GM19351 (cell line): ENCODE results near the gene KRTAP22-1.

Experiments
- ATAC-seq: cut with Tn5 transposase; IDR thresholded peaks from one replicate; pipeline ENCODE4 v1.9.1; 2021; ENCODE audit warnings: mild to moderate bottlenecking, moderate library complexity; ENCODE audit not compliant: unreplicated experiment

KRTAP22-1 gene

DNA sequence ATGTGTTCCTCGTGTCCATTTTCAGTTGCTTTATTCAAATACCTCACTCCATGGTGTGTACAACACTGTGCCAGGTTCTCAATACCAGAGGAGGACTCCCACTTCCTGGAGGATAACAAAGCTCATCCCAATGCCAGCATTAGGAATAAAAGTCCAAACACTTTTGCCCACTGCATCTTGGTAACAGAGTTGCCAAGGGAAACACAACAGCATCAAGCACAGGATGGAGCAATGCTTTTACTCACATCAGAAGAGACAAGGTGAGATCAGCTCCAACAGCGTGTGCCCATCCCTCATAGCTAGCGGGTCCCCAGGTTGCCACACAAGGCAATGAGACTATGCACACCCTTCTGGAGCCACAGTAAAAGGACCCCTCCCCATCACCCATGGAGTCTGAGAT is 22.5 kb downstream of the KRTAP22-1 start:
- ATAC-seq = no peak

DNA sequence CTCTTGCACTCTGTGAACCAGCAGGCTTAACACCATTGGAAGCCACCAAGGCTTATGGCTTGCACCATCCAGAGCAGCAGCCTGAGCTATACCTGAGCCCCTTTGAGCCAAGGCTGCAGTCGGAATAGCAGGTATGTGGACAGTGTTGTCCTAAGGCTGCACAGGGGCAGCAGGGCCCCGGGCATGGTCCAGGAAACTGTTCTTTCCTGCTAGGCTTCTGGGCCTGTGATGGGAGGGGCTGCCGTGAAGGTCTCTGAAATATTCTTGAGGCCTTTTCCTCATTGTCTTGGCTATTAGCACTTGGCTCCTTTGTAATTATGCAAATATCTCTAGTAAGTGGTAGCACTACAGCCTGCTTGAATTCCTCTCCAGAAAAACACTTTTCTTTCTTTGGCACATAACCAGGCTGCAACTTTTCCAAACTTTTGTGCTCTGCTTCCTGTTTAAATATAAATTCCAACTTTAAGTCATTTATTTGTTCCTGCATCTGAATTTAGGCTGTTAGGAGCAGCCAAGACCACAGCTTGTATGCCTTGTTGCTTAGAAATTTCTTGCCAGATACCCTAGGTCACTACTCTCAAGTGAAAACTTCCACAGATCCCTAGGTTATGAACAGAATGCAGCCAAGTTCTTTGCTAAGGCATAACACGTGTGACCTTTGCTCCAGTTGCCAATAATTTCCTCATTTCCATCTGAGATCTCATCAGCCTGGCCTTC is 24.7 kb downstream of the KRTAP22-1 start:
- no peak for ATAC-seq

DNA sequence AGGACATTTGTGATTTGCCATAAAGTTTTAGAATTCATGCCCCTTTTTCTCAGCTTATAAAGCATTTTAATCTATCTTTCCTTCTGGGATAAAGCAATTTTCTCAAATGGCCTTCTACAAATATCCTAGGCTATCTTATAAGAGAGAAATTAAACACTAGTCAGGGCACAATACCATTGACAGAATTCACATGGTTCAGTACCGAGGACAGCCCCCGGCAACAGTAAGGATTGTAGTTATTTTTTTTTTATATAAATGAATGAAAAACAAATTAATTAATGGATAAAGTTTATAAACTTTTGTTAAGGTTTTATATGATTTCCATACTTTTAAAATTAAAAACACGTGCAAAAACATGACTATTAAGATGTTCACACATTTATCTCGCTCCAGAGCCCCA is 27.2 kb downstream of the KRTAP22-1 start:
- ATAC-seq = no peak

DNA sequence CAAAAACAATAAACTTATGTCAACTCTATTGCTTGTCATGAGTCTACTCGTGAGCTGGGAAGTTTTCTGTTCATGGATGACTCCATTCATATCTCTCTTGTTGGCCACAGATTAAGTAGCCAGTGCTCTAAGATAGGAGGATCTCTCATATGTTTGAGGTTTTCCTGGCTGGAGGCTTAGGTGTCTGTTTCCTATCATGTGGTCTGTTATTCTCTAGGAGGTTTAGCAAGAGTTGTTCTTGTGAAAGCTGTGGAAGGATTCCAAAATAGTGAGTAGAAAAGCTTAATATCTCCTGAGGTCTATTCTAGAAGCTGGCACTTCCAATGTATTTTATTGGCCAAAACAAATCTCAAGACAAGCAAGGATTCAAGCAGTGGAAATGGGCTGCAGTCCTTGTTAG is 28.3 kb downstream of the KRTAP22-1 start:
- ATAC-seq = no peak

DNA sequence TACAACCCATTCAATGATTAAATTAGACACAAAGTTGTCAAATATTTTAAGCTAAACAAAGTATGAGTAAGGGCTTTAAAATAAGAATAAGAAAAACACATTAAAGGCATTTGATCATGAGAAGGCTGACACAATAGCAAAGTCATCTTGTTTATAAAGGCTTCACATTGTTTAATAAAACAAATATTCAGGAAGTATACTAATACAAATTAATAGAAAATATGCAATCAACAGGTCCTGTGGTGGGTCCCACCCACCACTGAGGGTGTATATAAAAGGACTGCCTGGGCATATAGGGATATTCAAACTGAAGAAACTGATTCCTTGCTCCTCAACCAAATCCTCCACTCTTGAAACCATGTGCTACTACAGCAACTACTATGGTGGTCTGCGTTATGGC is 34.0 kb downstream of the KRTAP22-1 start, which contains the start of gene KRTAP20-2:
Gene KRTAP20-2, plus strand, starts transcription at position 301 of the 400 bp plus-strand sequence. Its CDS starts 58 bp downstream, at position 359.
- no peak for ATAC-seq

DNA sequence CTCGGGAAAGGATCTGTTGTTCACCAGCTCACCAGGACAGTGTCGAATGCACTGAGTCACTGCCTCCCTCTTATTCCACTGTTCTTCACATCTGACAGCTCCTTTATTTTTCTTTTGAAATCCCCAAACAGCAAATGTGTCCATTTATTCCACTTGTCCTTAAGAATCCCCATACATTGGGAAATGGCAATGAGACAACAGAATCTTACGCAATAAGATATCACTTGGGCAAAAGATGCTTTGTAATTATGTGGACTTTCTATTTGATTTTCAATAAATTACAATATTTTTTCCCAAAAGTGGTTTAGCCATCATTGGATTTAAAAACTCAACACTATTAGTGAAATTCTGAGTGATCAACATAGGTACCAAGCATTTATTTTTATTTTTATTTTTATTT is 37.8 kb downstream of the KRTAP22-1 start:
- ATAC-seq = no peak

DNA sequence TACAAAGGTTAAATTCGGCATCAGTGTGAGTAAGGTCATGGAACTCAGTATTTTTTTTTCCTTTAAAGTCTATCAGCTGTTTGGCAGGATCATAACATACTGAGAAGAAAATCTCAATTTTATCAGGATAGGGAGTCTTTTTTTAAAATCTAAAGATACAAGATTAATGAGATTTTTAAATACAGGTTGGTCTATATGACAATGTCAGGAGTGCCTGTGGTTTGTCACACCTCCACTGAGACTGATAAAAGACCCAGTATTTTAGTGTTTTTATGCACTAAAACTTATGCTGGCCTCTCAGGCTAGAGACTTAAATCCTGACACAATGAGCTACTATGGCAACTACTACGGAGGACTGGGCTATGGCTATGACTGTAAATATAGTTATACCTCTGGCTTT is 41.7 kb downstream of the KRTAP22-1 start, which contains the start of gene KRTAP20-3:
Gene KRTAP20-3, plus strand, starts transcription at position 301 of the 400 bp plus-strand sequence.
- ATAC-seq = no peak

DNA sequence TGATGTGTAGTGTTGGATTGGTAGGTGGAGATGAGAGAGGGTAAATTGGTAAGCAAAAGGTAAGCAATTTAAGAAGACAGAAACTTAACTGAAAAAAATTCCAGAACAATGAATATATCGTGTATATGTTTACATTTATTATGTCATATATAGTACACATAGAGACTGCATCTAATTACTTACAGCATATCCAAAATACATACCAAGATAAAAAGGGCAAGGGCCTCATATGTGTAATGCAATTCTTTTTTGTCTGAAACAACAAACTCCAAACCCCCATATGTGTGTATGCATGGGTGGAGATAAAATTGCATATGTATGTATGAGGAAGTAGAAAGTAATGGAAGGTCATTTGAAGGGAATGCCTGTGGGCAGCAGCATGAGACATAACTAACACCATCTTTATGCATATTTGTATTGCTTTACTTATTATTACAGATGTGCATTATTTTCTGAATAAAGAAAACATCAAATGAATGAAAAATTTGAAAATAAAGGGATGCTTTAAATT is 46.1 kb downstream of the KRTAP22-1 start:
- ATAC-seq = no peak
